A549 treated with GW870086 at 1 μM for 4 hours (cell line): ENCODE data around the gene EIF4ENIF1. TPM values are rescaled to one million over a fixed set of nuclear protein-coding genes. Genes with fewer than 3 reads are reported as not detected.

ENCODE experiments used
- total RNA-seq: library from RNA; stranded (reverse); fragments of 200-300 nt; extraction: Qiagen RNA extraction; gene quantifications from 5 replicates; pipeline ENCODE4 v1.2.3, GENCODE V29; 2022; ENCODE audit warnings: low read depth

The EIF4ENIF1 gene, protein sequence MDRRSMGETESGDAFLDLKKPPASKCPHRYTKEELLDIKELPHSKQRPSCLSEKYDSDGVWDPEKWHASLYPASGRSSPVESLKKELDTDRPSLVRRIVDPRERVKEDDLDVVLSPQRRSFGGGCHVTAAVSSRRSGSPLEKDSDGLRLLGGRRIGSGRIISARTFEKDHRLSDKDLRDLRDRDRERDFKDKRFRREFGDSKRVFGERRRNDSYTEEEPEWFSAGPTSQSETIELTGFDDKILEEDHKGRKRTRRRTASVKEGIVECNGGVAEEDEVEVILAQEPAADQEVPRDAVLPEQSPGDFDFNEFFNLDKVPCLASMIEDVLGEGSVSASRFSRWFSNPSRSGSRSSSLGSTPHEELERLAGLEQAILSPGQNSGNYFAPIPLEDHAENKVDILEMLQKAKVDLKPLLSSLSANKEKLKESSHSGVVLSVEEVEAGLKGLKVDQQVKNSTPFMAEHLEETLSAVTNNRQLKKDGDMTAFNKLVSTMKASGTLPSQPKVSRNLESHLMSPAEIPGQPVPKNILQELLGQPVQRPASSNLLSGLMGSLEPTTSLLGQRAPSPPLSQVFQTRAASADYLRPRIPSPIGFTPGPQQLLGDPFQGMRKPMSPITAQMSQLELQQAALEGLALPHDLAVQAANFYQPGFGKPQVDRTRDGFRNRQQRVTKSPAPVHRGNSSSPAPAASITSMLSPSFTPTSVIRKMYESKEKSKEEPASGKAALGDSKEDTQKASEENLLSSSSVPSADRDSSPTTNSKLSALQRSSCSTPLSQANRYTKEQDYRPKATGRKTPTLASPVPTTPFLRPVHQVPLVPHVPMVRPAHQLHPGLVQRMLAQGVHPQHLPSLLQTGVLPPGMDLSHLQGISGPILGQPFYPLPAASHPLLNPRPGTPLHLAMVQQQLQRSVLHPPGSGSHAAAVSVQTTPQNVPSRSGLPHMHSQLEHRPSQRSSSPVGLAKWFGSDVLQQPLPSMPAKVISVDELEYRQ
- total RNA-seq: 11.4 to 16.4 TPM (median 13.0 TPM) in 5 replicates

GRCh38 chr22:31489632-31490495, at the start of gene EIF4ENIF1:
Gene EIF4ENIF1 (minus strand): TSS chr22:31489842. CDS start chr22:31488718, 1,124 bp downstream.

DNA sequence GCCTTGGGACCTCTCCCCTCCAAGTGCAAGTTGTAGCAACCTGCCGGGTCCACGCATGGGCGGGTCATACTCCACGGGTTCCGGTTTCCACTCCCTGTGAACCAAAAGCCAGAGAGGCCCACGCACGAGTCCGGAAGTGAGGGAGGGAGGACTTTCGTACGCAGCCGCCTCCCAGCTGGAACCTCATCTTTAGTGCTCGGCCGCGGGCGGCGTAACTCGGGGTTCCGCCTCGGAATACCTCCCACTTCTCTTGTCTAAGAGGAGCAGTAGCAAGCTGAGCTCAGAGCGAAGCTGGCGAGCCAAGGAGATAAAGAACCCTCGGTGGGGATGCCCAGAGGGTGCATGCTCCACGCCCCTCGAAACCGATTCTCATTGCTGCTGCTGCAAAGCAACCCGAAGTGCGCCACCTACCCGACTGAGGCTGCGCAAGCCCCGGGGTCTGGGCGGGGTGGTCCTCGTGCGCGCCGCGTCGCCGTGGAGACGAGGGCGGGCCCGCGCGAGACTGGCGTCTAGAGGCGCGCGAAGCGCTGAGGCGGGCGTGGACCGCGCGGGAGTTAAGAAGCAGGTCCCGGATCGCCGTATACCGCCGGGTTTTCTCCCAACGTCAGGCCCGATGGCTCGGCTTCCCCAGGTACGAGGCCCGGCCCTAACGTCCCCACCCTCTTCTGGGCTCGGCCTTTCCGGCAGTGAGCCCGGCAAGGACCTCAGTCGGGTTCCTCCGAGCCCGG, 6.5 kb upstream of the EIF4ENIF1 start, which contains the start of gene SFI1:
Gene SFI1, plus strand, starts transcription at position 530 of the 728 bp plus-strand sequence. CDS start 11,749 bp downstream, outside the sequence.

GRCh38 chr22:31399211-31400022, 90.2 kb downstream of the EIF4ENIF1 start, which contains the start of gene DRG1:
Gene DRG1 (plus strand): TSS chr22:31399604. CDS start chr22:31399684, 80 bp downstream.

Other genes starting within 250 kb of the EIF4ENIF1 start
- 0.74 to 1.2 TPM (median 0.82 TPM) in 5 replicates for gene PIK3IP1, start 197.4 kb downstream of the EIF4ENIF1 start, total RNA-seq
- gene PATZ1, start 143.5 kb downstream of the EIF4ENIF1 start, total RNA-seq: 17.1 to 21.6 TPM (median 20.9 TPM) in 5 replicates
- gene DRG1, start 90.2 kb downstream of the EIF4ENIF1 start, total RNA-seq: 55.6 to 85.2 TPM (median 58.7 TPM) in 5 replicates
- 8.5 to 11.7 TPM (median 11.3 TPM) in 5 replicates for gene SFI1, start 6.7 kb upstream of the EIF4ENIF1 start, total RNA-seq
- gene PISD, start 172.4 kb upstream of the EIF4ENIF1 start, total RNA-seq: 20.5 to 27.7 TPM (median 25.2 TPM) in 5 replicates